GM23338 (cell line): ENCODE data around the gene ANXA7. TPM values are rescaled to one million over a fixed set of nuclear protein-coding genes. Genes with fewer than 3 reads are reported as not detected.

Experiments used
- ATAC-seq: fragments of 200-7000 bp; cut with Tn5 transposase; 3 replicates; pipeline ENCODE4 v1.9.1; 2020
- DNase-seq: peaks from one replicate; pipeline ENCODE4 v3.0.0-alpha.2; 2015; ENCODE audit warnings: low spot score
- H2AFZ ChIP-seq: fragments of 200-600 bp; sonication (generic); 2 replicates; pipeline ENCODE4 v1.8.0; 2016; ENCODE audit warnings: antibody characterized with exemption, mild to moderate bottlenecking, moderate library complexity
- H3F3A ChIP-seq: fragments of 200-600 bp; sonication (generic); replicated peaks from 2 replicates; pipeline ENCODE4 v1.8.0; 2017; ENCODE audit warnings: antibody characterized with exemption, mixed run types, low read depth
- H3K27ac ChIP-seq: fragments of 200-600 bp; sonication (generic); 2 replicates; pipeline ENCODE4 v1.6.1; 2016; ENCODE audit warnings: low read depth
- H3K27me3 ChIP-seq: fragments of 200-600 bp; sonication (generic); 2 replicates; pipeline ENCODE4 v1.8.0; 2016; ENCODE audit warnings: mild to moderate bottlenecking, mixed run types, moderate library complexity; ENCODE audit not compliant: insufficient read depth
- H3K36me3 ChIP-seq: fragments of 200-600 bp; sonication (generic); 2 replicates; pipeline ENCODE4 v1.8.0; 2016; ENCODE audit warnings: mild to moderate bottlenecking; ENCODE audit not compliant: insufficient read depth
- H3K4me1 ChIP-seq: fragments of 200-600 bp; sonication (generic); 2 replicates; pipeline ENCODE4 v1.8.0; 2016; ENCODE audit warnings: mild to moderate bottlenecking, moderate library complexity; ENCODE audit not compliant: insufficient read depth
- H3K4me2 ChIP-seq: fragments of 200-600 bp; sonication (generic); 2 replicates; pipeline ENCODE4 v1.7.1; 2017; ENCODE audit warnings: mixed run types
- H3K4me3 ChIP-seq: fragments of 200-600 bp; sonication (generic); 2 replicates; pipeline ENCODE4 v1.6.1; 2016; ENCODE audit warnings: mixed run types
- H3K79me2 ChIP-seq: fragments of 200-600 bp; sonication (generic); replicated peaks from 2 replicates; pipeline ENCODE4 v1.8.0; 2017; ENCODE audit warnings: mild to moderate bottlenecking; ENCODE audit not compliant: insufficient read depth
- H3K9me2 ChIP-seq: fragments of 200-600 bp; sonication (generic); 2 replicates; pipeline ENCODE4 v1.8.0; 2017; ENCODE audit not compliant: insufficient read depth
- H4K20me1 ChIP-seq: fragments of 200-600 bp; sonication (generic); replicated peaks from 2 replicates; pipeline ENCODE4 v1.8.0; 2017; ENCODE audit warnings: mild to moderate bottlenecking; ENCODE audit not compliant: insufficient read depth
- H3K27ac Mint-ChIP-seq: 2 replicates; pipeline ENCODE4 v1.8.0; 2020; ENCODE audit warnings: inconsistent platforms, mild to moderate bottlenecking, moderate library complexity, mixed read lengths
- H3K27me3 Mint-ChIP-seq: 3 replicates; pipeline ENCODE4 v1.8.0; 2022; ENCODE audit warnings: low read depth, mild to moderate bottlenecking, moderate library complexity, mixed read lengths, inconsistent platforms; ENCODE audit not compliant: insufficient read depth, poor library complexity
- H3K36me3 Mint-ChIP-seq: 3 replicates; pipeline ENCODE4 v1.8.0; 2021; ENCODE audit warnings: low read depth, mild to moderate bottlenecking, inconsistent platforms, moderate library complexity, mixed read lengths
- H3K4me1 Mint-ChIP-seq: 3 replicates; pipeline ENCODE4 v1.8.0; 2020; ENCODE audit warnings: mild to moderate bottlenecking, inconsistent platforms, mixed read lengths
- H3K4me3 Mint-ChIP-seq: 3 replicates; pipeline ENCODE4 v1.8.0; 2021; ENCODE audit warnings: moderate library complexity, mild to moderate bottlenecking, inconsistent platforms, mixed read lengths
- H3K9me3 Mint-ChIP-seq: 3 replicates; pipeline ENCODE4 v1.8.0; 2020; ENCODE audit warnings: moderate library complexity, mild to moderate bottlenecking, inconsistent platforms, mixed read lengths
- CTCF ChIP-seq, 2 experiments: fragments of 200-600 bp in 1 of 2; sonication (generic) in 1 of 2; conservative IDR thresholded peaks; 2 replicates each; pipeline versions ENCODE4 v1.5.1 to v1.6.1; 2016 to 2017; ENCODE audit warnings: antibody characterized with exemption in 2 of 2, low read depth in 2 of 2, mild to moderate bottlenecking in 2 of 2, moderate library complexity in 1 of 2
- NANOG ChIP-seq: IDR thresholded peaks from 2 replicates; pipeline ENCODE4 v1.6.1; 2016; ENCODE audit warnings: antibody characterized with exemption, borderline replicate concordance
- POLR2AphosphoS5 ChIP-seq: IDR thresholded peaks from 2 replicates; pipeline ENCODE4 v1.6.1; 2016; ENCODE audit warnings: antibody characterized with exemption, low read depth
- REST ChIP-seq: IDR thresholded peaks from one replicate; pipeline ENCODE4 v1.6.1; 2018; ENCODE audit warnings: antibody characterized with exemption; ENCODE audit not compliant: unreplicated experiment
- STAT1 ChIP-seq: IDR thresholded peaks from one replicate; pipeline ENCODE4 v1.6.1; 2016; ENCODE audit warnings: antibody characterized with exemption; ENCODE audit not compliant: unreplicated experiment
- ZNF331 ChIP-seq: fragments of 250-450 bp; sonication (Bioruptor Pico); IDR thresholded peaks from 2 replicates; pipeline ENCODE4 v1.5.0; 2020; ENCODE audit warnings: low read depth, mild to moderate bottlenecking, moderate library complexity
- ZNF462 ChIP-seq: fragments of 250-450 bp; sonication (Bioruptor Pico); IDR thresholded peaks from 2 replicates; pipeline ENCODE4 v1.5.0; 2020; ENCODE audit warnings: mild to moderate bottlenecking, moderate library complexity
- polyA plus RNA-seq: library from polyadenylated mRNA; unstranded; fragments of >200 nt; fragmentation: Nextera tagmentation; extraction: Ambion mirVana; gene quantifications from 2 replicates; pipeline ENCODE4 v1.2.1, GENCODE V29; 2016
- total RNA-seq: library from RNA; depleted of rRNA; stranded (reverse); fragments of >200 nt; shearing (Covaris generic); gene quantifications from 2 replicates; pipeline ENCODE4 v1.2.3, GENCODE V29; 2014

Gene ANXA7
- total and polyA plus RNA-seq, 2 experiments from 2014 or later, result 63.7 to 80.1 TPM

- H3K36me3 ChIP-seq, result no peaks in the 10 kb centered on the region; the same call in none of the 2 replicates
- no peaks in the 10 kb centered on the region for H3K9me3 Mint-ChIP-seq
- no peaks in the 10 kb centered on the region for H3K4me1 Mint-ChIP-seq
Observed at GRCh38 chr10:73448384-73448783, 34.5 kb upstream of the ANXA7 start.

More at GRCh38 chr10:73448384-73448783, 34.5 kb upstream of the ANXA7 start:
- no peaks in the 10 kb centered on the region for H3K27me3 ChIP-seq
- no peaks in the 10 kb centered on the region for H3K79me2 ChIP-seq
- H3K4me1 ChIP-seq, result no peaks in the 10 kb centered on the region
- peaks cover 4% of the 10 kb centered on the region; the same call in 1 of the 2 replicates for H4K20me1 ChIP-seq
- DNase-seq (no peak), ATAC-seq (no peak)
- H3K36me3 Mint-ChIP-seq, result peaks cover 6% of the 10 kb centered on the region; the same call in 1 of the 3 replicates
- no peak overlapping the region for H3K4me3 Mint-ChIP-seq
- H3F3A ChIP-seq, result no peaks in the 10 kb centered on the region
- no peak overlapping the region for H3K27ac Mint-ChIP-seq
- no peaks in the 10 kb centered on the region for H3K27me3 Mint-ChIP-seq
- TF ChIP-seq CTCF (conservative IDR thresholded peaks at IDR 0.05; ENCODE audit: low read depth in 2 of 2) (no peak), STAT1 (no peak), ZNF462 (no peak), REST (no peak), ZNF331 (CRISPR knock-in tag) (no peak), POLR2AphosphoS5 (no peak), NANOG (no peak)
- no peak overlapping the region for H3K27ac ChIP-seq
- no peak overlapping the region for H2AFZ ChIP-seq
- no peak overlapping the region for H3K4me3 ChIP-seq
- no peak overlapping the region for H3K4me2 ChIP-seq
- no peaks in the 10 kb centered on the region for H3K9me2 ChIP-seq
